EH (cell line): ENCODE data around the gene SIX1.
A peak's percentile ranks its signal among the peaks of the same experiment; 100 is the strongest.

ENCODE experiments used
- DNase-seq: peaks from one replicate; pipeline ENCODE4 v3.0.0-alpha.2; 2015; ENCODE audit warnings: low read depth

The SIX1 gene

DNA sequence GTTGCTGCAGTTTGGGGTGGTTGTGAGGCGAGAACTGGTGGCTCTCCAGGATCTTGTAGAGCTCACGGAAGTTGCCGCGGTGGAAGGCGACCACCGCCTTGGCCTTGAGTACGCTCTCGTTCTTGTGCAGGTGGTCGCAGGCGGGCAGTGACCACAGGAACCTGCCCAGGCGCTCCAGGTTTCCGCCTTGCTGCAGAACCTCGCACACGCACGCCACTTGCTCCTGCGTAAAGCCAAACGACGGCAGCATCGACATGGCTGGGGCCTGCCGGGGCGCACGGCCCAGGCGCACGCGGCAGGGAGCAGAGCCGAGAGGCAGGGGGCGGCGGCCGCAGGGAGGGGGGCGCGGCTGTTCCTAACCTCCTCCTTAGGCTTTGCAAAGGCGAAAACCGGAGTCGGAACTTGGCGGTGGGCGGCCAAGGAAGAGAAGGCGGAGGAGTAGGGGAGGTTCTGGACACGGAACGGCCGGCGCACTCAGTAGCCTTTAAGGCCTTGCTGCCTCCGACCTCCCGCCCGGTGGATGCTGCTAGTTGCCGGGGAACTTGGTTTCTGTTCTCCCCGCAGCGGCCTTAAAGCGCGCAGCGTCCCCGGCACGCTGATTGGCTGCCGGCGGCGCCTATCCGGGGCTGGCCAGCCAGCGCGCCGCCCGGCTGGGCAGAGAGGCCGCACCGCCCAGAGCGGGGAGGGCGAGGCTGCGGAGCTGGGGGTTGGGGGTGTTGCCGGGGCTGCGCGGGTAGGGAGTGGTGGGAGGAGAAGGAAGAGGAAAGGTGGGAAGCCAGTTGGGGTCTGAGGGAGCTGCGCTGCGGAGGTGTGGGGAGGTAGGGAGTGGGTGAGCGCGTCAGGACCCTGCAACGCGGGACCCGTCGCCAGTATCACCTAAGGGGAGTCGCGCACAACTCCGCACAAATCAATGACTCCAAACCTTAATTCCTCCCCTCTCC is at the start of gene SIX1:
SIX1 (minus strand) TSS at position 544 of the 941 bp plus-strand sequence; CDS start at position 256, 288 bp downstream.
- peak; percentile 94 for DNase-seq

DNA sequence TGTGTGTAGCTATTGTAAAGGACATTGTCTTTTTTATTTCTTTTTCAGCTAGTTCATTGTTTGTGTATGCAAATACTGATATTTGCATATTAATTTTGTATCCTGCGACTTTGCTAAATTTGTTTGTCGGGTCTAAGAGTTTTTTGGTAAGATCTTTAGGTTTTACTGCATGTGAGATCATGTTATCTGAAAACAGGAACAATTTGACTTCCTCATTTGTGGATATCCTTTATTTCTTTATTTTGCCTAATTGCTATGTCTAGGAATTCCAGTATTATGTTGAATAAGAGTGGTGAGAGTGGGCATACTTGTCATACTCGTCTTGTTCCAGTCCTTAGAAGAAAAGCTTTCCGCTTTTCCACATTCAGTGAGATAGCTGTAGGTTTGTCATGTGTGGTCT is 46.0 kb upstream of the SIX1 start:
- no peak for DNase-seq

DNA sequence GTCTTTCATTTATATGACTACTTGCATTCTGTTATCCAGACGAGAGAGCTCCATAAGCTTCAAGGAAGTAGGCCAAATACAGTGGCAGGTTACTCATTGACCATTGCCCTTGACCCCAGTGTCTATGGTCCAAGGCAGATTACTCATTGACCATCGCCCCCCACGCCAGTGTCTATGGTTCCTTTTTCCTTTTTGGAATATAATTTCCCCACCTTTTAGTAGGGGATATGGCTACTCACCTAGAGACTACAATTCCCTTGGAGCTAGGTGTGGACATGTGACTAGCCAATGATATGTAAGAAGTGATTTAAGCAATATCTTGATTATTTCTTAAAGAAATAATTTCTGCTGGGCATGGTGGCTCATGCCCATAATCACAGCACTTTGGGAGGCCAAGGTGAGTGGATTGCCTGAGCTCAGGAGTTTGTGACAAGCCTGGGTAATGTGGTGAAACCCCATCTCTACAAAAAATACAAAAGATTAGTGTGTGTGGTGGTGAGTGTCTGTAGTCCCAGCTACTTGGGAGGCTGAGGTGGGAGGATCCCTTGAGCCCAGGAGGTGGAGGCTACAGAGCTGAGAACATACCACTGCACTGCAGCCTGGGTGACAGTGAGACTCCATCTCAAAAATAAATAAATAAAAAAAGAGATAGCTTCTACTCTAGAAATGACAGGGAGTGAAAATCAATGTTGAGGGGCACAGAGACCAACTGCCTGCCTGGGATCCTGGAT is 42.3 kb upstream of the SIX1 start:
- DNase-seq: no peak

DNA sequence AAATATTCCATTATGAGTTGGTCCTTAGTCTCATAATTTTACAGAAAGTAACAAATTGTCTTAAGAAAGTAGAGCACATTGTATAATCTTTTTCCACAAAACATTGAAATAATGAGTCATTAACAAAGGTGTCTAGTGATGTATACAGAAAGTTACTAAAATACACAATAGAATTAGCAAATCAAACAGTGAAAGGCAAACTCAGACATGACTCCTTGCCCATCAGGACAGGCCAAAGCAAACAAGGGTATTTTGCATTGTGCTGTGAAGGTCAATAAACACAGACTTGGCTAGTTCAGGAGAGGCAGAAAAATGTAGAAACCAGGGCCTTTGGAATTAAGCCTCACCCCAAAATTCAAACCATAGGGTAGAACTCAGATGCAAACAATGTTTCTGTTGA is 37.6 kb upstream of the SIX1 start:
- no peak for DNase-seq

DNA sequence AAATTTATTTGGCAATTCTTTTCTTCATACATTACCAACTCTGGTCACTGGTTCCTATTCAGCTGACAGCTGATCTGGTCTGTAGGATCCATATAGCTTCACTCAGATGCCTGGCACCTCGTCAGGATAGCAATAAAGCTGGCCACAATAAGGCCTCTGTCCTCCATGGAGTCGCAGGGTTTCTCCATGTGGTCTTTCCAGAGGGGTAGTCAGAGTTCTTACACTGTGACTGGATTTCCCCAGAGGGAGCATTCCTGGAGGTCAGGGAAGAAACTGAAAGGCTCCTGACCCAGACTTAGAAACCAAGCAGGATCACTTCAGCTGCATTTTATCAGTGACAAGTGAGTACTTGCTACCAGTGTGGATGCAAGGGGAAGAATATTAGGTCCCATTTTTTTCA is 34.9 kb upstream of the SIX1 start:
- DNase-seq: no peak

DNA sequence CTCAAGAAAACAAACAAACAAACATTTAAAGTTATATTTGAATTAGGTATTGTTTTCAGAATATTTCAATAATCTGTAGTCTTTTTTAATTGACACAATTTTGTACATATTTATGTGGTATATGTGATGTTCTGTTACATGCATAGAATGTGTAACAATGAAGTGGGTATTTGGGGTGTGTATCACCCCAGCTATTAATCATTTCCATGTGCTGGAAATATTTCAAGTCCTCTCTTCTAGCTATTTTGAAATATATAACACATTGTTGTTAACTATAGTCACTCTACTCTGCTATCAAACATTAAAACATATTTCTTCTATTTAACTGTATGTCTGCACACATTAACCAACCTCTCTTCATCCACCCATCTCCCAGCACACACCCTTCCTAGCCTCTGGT is 32.0 kb upstream of the SIX1 start:
- peak; percentile 9 for DNase-seq

DNA sequence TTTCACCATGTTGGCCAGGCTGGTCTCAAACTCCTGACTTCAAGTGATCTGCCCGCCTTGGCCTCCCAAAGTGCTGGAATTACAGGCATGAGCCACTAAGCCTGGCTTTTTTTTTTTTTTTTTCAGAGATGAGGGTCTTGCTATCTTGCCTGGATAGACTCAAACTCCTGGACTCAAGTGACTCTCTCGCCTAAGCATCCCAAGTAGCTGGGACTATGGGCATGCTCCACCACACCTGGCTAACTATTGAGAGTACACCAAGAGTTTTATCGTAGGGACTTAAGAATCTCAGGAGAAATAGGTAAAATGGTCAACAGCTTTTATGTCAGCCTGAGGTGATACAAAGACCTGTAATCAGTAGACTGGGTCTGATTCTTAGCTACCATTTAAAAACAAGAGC is 31.2 kb upstream of the SIX1 start:
- DNase-seq: no peak

DNA sequence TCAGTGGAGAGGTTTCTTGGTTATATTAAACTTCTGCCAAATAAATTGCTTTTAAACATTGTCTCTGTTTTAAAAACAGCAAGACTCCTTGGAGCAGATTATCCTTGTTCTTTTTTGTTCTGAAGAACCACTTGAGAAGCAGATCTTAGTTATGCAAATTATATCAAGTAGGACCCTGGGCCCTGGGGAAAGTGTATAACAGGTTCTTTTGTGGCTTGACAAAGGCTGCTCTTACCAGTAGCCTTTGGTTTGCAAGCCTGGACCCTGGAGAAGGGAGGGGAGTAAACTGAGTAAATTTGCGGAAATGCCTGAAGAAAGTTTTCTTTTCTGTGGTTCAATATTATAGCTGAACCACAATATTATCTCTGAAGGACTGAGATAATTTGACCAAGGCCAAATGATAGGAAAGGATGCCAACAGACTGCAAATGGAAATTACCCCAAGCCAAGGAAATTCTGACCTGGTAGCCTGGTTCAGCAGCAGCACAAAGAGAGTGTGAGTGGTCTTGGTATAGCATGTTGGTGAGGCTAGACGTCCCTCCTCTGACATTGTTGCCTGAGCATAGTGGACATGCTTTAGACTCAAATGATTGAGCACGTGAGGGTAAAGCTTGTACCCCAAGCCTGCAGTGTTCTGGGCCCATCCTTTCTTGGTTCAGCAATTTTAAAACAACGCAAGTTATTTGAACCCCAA is 30.4 kb upstream of the SIX1 start:
- DNase-seq: no peak

DNA sequence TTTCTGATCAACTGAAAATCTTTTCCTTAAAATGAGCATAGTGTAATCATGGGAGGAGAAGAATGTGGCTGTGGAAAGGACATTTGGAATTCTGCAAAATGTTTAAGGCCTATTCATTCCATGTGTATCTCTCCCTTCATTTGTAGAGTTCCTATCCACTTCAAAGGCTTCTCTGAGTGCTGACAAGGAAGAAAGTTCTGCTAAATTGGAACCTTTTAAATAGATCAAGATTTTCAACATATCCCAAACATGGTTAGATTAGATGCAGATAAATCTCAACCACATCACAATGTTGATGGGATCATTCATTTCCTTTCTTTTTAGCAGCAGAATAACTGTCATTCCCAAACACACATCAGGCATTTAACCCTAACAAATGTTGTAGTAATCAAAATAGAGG is 28.4 kb upstream of the SIX1 start:
- DNase-seq: no peak

DNA sequence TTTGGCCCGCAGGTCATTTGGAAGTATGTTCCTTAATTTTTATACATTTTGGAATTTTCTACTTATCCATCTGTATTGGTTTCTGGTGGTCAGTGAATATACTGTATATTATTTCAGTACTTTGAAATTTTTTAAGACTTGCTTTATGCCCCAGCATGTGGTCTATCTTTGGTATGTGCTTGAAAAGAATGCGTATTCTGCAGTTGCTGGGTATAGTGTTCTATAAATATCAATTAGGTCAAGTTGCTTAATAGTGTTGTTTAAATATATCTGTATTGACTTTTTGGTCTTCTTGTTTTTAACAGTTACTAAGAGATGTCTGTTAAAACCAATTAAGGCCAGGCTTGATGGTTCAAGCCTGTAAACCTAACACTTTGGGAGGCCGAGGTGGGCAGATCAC is 21.7 kb upstream of the SIX1 start:
- no peak for DNase-seq

DNA sequence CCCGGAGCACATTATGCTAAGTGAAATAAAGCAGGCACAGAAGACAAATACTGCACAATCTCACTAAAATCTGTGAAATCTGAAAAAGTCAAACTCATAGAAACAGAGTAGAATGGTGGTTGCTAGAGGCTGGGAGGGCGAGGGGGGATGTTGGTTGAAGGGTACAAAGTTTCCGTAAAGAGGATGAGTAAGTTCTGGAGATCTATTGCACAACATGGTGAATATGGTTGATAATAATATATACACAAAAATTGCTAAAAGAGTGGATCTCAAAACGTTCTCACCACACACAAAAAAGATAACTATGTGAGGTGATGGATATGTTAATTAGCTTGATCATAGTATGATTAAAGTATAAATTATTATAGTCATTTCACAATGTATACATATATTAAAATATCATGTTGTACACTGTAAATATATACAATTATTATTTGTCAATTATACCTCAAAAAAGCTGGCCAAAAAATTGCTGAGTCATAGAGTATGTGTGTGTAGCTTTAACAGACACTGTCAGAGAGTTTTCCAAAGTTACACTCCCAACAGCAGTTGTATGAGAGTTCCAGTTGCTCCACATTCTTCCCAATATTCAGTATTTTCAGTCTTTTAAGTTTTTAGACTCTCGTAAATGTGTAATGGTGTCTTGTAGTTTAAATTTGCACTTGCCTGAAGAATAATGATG is 19.3 kb upstream of the SIX1 start:
- no peak for DNase-seq

DNA sequence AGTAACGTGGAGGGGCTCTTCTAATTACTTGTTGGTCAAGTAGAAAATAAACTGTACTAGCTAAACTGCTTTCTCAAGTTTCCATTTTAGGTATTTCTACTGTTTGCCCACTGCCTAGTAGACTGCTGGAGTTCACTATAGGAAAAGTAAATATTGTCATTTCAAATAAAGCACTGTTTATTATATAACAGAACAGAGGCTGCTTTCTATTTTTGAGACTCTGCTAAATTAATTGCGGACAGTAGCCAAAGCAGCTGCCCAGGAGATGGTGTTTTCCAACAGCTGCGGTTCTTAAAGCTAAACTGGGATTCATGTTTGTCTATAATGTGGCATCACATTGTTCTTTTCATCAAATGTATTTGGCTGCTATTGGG is 15.9 kb upstream of the SIX1 start:
- no peak for DNase-seq

DNA sequence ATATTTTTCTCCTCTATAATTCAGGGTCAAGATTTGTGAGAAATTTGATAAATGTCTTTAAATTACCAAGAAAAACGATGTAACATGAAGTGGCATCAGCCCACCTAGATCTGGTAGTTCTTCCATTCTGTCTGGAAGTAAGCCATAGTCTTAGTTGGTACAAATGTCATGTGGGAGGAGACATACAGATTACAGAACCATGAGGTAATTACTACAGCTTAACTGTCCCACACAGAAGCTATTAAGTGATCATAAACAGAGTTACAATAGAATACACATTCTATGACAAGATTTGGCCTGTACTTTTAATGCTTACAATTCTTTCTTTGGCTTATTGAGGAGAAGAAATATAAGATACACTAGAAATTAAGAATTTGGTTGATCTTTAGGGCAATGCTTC is 13.7 kb upstream of the SIX1 start:
- no peak for DNase-seq

DNA sequence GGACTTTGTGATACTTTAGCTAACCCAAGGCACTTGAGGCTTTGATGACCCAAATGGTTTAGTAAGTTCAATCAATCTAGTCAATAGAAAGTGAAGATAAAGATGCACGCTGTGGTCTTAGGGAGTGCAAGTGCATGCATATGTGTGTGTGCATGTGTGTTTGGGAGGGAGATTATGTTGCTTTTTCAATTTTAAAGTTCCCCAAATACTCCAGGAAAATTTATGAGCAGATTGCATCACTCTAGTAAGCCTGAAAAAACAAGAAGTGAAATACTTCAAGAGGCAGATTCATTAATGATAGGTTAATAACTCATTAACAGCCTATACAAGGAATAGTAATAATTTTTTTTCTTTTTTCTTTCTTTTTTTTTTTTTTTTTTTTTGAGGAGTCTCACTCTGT is 12.4 kb upstream of the SIX1 start:
- DNase-seq: no peak

DNA sequence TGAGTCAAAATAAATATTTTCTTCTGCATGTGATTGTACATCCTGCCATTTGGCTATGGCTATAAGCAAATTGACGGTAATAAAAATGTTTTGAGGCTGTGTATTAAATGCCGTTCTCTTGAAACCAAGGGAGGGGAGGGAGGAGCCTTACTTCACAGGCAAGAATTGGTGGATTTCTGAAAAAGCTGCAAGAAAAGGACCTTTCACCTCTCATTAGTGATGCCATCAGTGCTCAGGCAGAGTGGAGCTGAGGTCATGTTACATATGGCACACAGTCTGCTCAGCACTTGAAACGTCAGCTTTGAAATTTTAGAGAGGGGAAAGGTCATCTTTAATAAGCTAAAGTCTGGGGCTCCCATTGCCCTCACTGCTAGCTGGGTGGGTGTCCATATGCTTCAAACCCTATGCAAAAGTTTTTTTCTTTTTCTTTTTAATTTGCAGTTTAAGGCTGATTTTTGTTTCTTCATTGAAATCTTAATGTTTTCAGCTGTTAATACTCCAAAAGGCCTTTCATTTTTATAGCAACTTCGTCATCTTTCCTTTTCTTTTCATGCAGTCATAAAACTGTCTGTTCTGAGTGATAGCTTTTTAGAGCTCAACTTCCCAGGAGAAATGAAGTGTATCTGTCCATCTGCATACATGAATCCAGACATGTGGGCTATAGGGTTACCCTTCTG is 9.8 kb upstream of the SIX1 start:
- DNase-seq: no peak

DNA sequence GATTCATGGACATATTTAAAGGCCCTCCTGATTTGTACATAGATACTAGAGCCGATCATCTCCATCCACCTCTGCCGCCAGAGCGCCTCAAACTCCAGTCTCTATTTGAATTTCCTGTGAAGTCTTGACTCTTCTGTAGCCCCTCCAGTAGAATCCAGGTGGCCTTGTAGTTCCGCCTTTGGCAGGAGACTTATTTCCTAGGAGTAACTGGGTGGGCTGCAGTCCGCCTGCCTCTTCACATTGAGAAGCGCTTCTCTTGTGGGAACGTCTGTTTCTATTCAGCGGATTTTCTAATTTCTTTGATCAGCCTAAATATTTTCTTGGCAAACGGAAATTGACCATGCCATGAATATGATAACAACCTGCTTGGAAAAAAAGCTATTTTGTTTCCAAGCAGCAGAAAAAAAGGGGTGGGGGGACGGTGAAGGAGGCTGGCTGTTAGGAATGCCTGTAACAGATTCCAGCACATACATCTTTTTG is 9.0 kb upstream of the SIX1 start:
- DNase-seq: no peak

DNA sequence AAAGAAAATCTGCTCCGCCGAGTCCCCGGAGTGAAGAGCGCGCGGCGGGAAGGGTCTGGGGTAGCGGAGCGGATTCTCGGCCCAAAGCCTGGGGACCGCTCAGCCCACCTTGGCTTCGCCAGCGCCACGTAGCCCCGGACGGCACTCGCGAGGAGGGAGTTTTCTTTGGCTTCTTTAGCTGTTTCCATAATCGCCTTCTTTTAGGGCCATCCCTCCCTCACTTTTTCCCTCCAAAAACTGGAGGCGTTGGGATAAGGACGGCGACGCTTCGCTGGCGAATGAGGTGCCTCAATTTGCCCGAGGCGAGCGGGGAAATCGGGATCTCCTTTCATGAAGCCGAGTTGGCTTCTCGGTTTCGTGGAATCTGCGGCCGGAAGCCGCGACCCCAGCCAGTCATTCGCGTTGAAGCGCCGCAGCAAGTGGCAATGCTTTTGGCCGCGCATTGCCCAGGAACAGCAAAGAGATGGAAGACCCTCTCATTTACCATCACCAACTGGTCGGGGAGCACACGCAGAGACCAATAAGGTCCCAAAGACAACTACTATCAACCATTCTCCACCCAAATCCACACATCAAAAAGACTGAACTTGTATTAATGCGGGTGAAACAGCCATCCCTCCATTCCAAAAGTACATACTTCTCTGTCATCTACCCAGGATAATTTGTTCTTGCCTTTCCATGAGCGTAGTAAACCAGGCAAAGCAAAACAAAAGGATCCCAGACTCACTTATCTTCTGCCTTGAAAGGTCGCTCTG is 8.4 kb upstream of the SIX1 start:
- no peak for DNase-seq

DNA sequence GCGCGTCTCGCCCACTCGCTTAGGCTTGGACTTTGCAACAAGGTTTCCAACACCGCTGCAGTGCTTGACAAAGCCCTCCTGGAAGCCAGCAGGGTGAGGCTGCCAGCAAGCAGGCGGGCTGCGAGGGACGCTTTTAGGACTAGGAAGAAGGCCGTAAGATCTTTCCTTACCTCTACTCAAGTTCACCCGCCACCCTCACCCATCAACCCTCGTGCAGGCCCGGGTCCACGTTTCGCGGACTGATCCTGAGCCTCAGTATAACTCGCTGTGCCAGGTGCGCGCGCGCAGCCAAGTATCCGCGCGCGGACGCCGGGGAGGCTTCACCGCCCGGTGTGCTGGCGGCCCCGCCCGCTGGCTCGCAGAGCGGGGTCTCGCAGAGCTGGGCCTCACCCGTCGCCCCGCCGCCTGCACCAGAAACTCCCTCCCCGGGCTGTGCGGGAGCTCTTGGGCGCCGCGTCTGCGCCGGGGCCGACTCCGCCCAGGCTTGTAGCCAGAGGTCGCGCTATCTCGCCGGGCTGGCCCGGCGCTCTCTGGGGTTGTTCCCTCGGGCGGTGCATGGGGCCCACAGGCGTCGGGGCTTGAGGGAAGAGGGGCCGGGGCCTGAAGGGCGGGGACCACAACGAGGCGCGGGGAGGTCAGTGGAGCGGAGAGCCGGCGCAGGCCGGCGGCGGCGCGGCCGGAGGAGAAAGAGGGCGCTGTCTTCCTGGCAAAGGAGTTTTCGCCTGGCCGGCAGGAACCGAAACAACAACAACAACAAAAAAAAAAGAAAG is 7.6 kb upstream of the SIX1 start:
- DNase-seq: peak; percentile 70

DNA sequence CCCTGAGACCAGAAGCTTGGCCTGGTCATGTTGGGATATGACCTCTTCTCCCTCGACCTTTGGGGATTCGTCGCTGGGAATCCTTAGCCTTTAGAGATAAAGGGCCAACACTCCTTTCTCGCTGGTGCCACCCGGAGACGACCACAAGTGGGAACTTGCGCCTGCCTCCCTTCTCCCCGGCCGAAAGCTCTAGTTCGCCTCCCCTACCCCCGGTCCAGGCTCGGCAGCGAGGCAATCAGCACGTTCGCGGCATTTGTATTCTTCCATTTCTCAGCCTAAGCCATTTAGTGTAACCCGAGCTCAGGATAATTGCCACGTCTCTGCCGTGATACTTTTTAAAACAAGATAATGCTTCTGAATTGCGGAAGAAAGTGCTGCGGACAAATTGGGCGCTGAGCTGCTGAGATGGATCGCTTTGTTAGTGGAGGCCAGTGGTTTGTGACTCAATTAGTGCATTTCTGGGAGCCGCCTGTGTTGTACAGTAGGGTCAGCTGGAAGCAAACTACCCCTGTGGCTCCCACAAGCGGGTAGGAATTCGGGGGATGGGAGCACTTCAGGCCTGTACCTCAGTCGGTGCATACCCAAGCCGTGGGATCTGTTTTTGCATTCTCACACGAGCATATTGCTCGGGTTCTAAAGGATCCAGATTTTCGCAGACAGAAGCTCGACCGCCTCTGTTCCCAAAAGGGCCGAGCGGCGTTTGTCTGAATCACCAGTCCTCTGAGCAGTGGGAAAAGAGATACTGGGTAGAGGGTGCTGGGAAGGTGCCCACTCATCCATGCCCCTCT is 6.8 kb upstream of the SIX1 start:
- DNase-seq: no peak
